Stimulated activated CD4-positive, alpha-beta T cell treated with anti-CD3 and anti-CD28 coated beads, Interleukin-4, amount 100 ng/mL, for 1 hour (primary cell): ENCODE measurements around the gene DNAJC30.

ENCODE experiments used
- DNase-seq: peaks from one replicate; pipeline ENCODE4 v3.0.0-alpha.2; 2020

Gene DNAJC30

DNA sequence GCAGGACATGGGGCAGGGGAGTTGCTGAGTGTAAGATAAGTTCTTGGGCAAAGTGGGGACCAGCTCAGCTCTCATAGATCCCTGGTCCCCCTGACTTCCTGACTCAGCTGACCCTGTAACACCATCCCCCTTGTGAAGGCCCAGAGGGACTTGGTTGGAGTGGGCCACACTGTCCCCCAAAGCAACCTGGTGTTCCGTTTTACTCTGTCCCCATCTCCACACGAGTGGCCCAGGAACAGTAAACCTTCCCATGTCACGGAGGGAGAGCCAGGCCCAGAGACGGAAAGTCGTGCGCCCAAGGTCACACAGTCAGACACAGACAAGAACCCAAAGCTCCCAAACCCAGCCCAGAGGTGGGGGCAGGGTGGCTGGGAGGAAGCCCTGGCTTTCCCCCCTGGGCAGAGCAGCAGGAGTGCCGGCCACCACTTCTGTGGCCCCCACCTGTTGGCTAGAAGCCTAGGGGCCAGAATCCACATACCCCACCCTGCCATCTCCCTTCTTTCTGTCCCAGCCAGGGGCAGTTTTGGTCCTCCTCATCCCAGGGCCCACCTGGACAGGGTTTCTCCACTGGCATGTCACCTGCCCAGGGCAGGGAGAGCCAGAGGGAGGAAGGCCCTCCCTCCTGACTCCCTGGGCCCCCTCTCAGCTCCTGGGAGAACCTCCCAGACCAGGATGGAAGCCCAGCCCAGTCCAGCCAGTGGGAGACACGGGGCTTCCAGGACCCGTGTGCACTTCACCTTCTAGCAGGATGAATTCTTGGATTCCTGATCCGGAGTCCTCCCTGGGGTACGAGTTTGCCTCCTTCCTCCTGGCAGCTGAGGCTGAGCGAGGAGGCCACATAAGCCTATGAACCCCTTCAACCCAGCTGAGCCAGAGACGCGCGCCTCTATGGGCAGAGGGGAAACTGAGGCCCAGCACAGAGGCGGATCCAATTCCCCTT, 36.2 kb downstream of the DNAJC30 start:
- no peak for DNase-seq

DNA sequence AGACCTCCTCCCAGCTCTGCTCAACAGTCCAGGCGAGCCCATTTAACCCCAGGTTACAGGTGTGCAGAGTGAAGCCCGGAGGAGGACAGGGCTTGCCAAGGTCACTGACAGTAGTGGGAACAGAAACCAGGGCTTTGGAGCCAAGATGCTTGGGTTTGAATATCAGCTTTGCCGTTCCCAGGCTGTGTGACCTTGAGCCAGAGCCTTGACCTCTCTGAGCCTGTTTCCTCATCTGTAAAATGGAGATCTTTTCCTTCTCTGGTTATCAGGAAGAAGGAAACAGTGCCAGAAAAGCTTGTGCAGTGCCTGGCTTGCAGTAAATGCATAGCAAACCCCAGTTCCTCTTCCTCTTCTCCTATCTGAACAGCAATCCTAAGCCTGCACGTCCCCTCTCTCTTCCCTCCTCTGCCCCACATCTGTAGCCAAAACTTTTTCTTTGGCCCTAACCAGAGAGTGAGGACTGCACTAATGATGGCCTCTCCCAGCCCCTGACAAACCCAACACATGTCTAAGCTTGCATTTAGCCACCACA, 37.5 kb downstream of the DNAJC30 start:
- no peak for DNase-seq

DNA sequence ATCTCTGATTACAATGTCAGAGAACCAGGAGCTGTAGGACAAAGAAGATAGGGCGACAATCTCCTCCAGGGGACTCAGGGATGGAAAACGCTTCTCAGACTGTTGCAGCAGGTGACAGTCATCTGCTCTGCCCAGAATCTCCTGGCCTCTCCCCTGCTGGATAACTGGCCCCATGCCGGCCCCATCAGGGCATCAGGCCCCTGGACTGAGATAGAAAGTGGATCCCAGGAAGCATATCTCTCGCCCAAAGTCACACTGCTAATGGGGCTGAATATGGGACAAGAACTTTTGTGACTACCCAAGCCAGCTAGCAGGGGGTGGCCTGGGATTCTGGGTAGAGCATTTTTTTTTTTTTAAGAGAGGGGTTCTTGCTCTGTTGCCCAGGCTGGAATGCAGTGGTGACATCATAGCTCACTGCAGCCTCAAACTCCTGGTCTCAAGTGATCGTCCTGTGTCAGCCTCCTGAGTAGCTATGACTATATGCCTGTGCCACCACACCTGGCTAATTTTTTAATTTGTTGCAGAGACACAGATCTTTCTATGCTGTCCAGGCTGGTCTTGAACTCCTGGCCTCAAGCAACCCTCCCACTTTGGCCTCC, 38.5 kb downstream of the DNAJC30 start:
- no peak for DNase-seq

DNA sequence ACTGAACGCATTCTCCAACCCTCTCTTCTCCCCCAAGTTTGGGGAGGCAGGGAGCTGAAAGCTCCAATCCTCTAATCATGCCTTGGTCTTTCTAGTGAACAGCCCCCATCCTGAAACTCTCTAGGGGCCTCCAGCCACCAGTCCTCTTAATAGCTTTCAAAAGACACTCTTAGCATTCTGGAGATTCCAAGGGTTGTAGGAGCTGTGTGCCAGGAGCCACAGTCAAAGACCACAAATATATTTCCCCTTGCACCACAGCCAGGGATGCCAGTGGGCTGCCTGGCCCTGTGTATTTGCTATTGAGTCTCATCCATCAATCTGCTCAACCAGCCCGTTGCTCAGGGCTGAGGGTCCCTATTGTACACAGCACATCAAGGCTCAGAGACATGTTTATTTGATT, 40.4 kb downstream of the DNAJC30 start:
- DNase-seq, result no peak

DNA sequence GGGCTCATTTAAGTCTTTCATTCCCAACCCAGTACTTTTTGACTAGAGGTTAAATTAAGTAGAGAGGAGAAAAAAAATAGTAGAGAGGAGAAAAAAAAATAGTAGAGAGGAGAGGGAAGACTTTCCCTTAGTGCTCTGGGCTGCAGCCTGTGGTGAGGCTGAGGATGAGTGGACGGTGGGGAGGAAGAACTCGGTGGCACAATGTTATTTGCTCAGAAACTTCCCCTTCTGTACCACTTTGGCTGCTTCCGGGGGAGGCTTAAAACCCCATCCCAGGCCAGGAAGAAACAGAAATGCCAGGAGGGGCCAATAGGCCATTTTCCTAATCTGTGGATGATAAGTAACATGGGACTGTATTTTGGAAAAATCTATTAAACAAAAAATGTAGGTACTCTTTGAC, 44.3 kb downstream of the DNAJC30 start:
- no peak for DNase-seq

DNA sequence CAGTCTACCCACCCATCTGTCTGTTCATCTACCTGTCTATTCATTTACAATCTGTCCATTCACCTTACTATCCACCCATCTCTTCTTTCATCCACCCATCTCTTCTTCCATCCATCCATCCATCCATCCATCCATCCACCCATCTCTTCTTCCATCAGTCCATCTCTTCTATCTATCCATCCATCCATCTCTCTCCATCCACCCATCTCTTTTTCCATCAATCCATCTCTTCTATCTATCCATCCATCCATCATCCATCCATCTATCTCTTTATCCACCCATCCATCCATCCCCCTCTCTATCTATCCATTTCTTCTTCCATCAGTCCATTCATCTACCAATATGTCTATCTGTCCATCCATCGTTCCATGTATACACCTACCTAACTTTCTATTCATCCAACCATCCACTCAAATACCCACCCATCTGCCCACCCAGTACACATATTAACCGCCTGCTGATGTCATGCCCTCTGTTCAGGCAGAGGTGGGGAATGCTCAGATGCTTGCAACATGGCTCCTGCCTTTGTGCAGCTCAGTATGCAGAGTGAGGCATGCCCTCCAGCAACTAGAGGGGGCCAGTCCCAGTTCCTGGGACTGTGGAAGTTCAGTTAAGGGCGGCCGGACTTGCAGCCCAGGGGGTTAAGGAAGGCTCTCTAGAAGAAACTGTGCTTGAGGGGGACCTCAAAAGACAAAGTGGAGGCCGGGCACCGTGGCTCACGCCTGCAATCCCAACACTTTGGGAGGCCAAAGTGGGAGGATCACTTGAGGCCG, 47.6 kb downstream of the DNAJC30 start:
- no peak for DNase-seq

DNA sequence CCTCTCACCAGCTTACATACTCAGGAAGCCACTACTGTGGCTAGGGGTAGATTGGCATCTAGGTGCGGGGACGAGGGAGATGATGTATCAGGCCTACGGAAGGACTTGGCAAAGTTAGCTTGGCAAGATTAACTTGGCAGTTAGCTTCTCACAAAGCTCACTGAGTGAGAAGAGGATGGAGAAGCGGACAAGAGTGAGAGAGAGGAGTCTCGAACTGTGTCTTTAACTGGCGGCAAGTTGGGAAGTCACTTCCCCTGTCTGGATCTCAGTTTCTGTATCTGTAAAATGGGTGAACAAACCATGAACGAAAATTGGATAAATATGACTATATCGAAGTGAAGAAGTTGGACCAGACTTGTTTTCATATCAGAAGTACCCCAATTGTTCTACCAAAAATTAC, 49.4 kb downstream of the DNAJC30 start:
- DNase-seq, result no peak

DNA sequence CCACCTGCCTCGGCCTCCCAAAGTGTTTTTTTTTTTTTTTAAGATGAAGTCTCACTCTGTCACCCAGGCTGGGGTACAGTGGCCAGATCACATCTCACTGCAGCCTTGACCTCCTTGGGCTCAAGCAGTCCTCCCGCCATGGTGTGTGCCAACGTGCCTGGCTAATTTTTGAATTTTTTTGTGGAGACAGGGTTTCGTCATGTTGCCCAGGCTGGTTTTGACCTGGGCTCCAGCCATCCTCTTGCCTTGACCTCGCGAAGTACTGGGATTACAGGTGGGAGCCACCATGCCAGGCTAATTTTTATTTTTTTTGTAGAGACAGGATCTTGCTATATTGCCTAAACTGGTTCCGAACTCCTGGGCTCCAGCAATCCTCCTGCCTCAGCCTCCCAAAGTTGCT, 49.9 kb downstream of the DNAJC30 start:
- DNase-seq, result no peak

DNA sequence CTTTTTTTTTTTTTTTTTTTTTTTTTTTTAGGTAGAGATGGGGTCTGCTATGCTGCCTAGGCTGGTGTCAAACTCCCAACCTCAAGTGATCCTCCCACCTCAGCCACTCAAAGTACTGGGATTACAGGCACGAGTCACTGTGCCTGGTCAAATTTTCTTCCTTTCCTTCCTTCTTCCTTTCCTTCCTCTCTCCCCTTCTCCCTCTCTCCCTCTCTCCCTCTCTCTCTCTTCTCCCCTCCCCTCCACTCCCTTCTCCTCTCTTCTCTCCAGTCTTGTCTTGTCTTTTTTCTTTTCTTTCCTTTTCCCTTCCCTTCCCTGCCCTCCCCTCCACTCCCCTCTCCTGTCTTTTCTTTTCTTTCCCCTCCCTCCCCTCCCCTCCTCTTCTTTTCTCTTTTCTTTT, 51.7 kb downstream of the DNAJC30 start:
- no peak for DNase-seq
